ENCODE data around the gene INF2.

DNA sequence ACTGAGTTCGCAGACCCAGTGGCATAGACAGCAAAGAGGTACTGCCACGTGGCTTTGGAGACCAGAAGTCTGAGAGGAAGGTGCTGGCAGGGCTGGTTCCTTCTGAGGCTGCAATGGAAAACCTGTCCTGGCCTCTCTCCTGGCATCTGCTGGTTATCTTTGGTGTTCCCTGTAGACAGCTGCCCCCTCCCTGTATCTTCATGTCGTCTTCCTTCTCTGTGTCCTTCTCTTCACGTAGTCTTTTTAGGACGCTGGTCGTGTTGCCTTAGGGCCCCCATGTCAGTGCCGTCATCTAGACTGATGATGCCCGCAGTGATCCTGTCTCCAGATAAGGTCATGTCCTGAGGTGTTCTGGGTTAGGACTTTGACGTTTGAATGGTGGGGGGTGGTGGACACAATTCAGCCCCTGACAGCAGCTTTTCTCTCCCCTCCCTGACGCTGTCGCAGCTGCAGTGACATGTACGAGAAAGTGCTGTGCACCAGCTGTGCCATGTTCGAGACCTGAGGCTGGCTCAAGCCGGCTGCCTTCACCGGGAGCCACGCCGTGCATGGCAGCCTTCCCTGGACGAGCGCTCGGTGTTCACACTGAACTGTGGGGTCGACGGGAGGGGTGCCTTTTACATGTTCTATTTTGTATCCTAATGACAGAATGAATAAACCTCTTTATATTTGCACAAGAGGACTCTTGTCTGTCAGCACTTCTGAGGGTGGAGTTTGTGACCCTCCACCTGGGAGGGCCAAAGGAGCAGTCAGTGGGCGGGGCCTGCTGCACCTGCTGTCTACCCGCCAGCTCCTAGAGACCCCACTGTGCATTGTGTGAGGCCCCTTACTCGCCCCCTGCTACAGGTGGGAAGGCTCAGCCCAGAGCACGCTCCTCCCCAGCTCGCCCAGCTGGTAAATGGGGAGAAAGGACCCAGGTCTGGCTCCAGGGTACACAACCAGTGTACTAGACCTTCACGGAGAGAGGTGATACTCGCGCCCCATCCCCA lies 69.9 kb downstream of the INF2 start:
- TF ChIP-seq CTCF (conservative IDR thresholded peaks at IDR 0.05) (no peak), EZH2 (IDR thresholded peaks at IDR 0.05; ENCODE audit: low read depth) (no peak)

Data from PC-9 (cell line).